GM21360 (cell line): ENCODE data around the gene RAD51.

Source experiments
- ATAC-seq: cut with Tn5 transposase; IDR thresholded peaks from one replicate; pipeline ENCODE4 v1.9.1; 2021; ENCODE audit warnings: mild to moderate bottlenecking, moderate library complexity; ENCODE audit not compliant: unreplicated experiment

The RAD51 gene

GRCh38 chr15:40759961-40760360 lies 65.0 kb downstream of the RAD51 start:
- ATAC-seq, result no peak

- peak; percentile 3 for ATAC-seq
These were observed 68.2 kb downstream of the RAD51 start for GRCh38 chr15:40762919-40763800.

GRCh38 chr15:40763801-40764628 lies 69.0 kb downstream of the RAD51 start, which contains the start of gene GCHFR:
Gene GCHFR, plus strand, starts transcription at chr15:40764068. Its CDS starts 113 bp downstream, at chr15:40764181.
- peak; percentile 48 for ATAC-seq

- no peak for ATAC-seq
These were observed 69.7 kb downstream of the RAD51 start for GRCh38 chr15:40764629-40765103.

GRCh38 chr15:40766194-40766815 lies 71.3 kb downstream of the RAD51 start:
- ATAC-seq, result no peak

GRCh38 chr15:40766906-40767837 lies 72.2 kb downstream of the RAD51 start:
- ATAC-seq, result no peak

- ATAC-seq, result no peak
These were observed 73.0 kb downstream of the RAD51 start for GRCh38 chr15:40767838-40768500.

GRCh38 chr15:40768521-40769273 lies 73.7 kb downstream of the RAD51 start:
- ATAC-seq, result no peak

- ATAC-seq, result peak; percentile 39
These were observed 74.5 kb downstream of the RAD51 start, which contains the start of gene C15orf62 for GRCh38 chr15:40769274-40770146. Gene C15orf62, plus strand, starts transcription at chr15:40769980. Its CDS starts 516 bp downstream, at chr15:40770496.

GRCh38 chr15:40770147-40770721 lies 75.3 kb downstream of the RAD51 start:
- no peak for ATAC-seq

GRCh38 chr15:40771242-40771641 lies 76.3 kb downstream of the RAD51 start:
- no peak for ATAC-seq

- no peak for ATAC-seq
These were observed 77.0 kb downstream of the RAD51 start for GRCh38 chr15:40772014-40772413.

GRCh38 chr15:40773496-40773895 lies 78.5 kb downstream of the RAD51 start:
- no peak for ATAC-seq

GRCh38 chr15:40773902-40774301 lies 78.9 kb downstream of the RAD51 start:
- ATAC-seq, result no peak

GRCh38 chr15:40775007-40775406 lies 80.0 kb downstream of the RAD51 start:
- no peak for ATAC-seq

GRCh38 chr15:40775740-40776536 lies 81.0 kb downstream of the RAD51 start:
- ATAC-seq, result no peak
